Nephron (organoid): ENCODE results near the gene AFF2.

Experiments used
- H3K27ac Mint-ChIP-seq, 3 experiments: 2 replicates each; pipeline ENCODE4 v1.8.0; 2020; ENCODE audit warnings: mixed read lengths in 3 of 3, mild to moderate bottlenecking in 2 of 3, moderate library complexity in 1 of 3
- H3K27me3 Mint-ChIP-seq: 2 replicates; pipeline ENCODE4 v1.8.0; 2021; ENCODE audit warnings: low read depth, mild to moderate bottlenecking, moderate library complexity, mixed read lengths
- H3K36me3 Mint-ChIP-seq: 2 replicates; pipeline ENCODE4 v1.8.0; 2020; ENCODE audit warnings: low read depth, mixed read lengths
- H3K4me1 Mint-ChIP-seq: 2 replicates; pipeline ENCODE4 v1.8.0; 2020; ENCODE audit warnings: mixed read lengths
- H3K4me3 Mint-ChIP-seq, 3 experiments: 2 replicates each; pipeline ENCODE4 v1.8.0; 2020; ENCODE audit warnings: mild to moderate bottlenecking in 3 of 3, mixed read lengths in 3 of 3, moderate library complexity in 2 of 3
- H3K9me3 Mint-ChIP-seq: 2 replicates; pipeline ENCODE4 v1.8.0; 2020; ENCODE audit warnings: mixed read lengths
- TF ChIP-seq, protein P1 (sequence below), 3 experiments: fragments of 200-600 bp; sonication (generic); IDR thresholded peaks; one replicate each; pipeline ENCODE4 v1.5.0; 2021; ENCODE audit warnings: antibody characterized with exemption in 3 of 3; ENCODE audit not compliant: unreplicated experiment in 3 of 3

AFF2 gene

DNA sequence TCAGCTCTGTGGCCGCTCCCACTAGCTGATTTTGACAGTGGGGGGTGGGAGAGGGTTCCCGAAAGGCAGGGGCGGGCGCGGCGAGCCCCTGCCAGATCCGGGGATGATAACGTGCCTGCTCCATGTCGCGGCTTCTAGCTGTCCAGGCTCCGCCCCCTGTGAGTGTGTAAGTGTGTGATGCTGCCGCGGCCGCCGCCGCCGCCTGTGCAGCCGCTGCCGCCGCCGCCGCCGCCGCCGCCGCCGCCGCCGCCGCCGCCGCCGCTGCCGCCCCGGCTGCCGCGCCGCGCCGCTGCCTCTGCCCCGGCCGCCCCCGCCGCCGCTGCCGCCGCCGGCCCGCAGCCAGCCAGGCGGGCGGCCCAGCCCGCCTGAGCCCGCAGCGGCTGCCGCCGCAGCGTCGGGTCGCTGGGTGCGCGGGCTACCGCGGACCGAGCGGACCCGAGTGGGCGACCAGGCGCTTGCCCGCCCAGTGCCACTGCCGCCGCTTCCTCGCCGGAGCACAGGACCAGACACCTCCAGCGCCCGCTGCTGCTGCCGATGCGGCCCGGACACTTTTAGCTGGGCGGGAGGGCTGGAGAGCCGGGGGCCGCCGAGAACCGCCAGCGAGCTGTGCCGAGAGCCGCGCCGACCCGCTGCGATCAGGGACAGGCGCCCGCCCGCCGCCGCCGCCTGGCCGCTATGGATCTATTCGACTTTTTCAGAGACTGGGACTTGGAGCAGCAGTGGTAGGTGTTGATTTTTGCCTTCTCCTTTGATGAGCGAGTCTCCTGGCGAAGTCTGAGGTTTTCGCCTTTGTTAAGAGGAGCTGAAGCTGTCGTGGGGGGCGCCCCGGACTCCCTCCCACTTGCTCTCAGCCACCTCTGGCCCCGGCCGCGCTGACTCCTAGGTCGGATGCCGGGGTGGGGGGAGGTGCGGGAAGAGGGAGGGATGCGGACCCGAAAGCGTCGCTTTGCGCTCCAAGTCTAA, at the start of gene AFF2:
Gene AFF2 (plus strand): TSS at position 195 of the 963 bp plus-strand sequence. CDS start 481 bp downstream, at position 676.
- peaks cover 38% of the 10 kb centered on the region for H3K27me3 Mint-ChIP-seq
- H3K4me3 Mint-ChIP-seq: peak within 1 kb of the TSS; percentile 91 to 93 (median 92)
- TF ChIP-seq, protein P1, sequence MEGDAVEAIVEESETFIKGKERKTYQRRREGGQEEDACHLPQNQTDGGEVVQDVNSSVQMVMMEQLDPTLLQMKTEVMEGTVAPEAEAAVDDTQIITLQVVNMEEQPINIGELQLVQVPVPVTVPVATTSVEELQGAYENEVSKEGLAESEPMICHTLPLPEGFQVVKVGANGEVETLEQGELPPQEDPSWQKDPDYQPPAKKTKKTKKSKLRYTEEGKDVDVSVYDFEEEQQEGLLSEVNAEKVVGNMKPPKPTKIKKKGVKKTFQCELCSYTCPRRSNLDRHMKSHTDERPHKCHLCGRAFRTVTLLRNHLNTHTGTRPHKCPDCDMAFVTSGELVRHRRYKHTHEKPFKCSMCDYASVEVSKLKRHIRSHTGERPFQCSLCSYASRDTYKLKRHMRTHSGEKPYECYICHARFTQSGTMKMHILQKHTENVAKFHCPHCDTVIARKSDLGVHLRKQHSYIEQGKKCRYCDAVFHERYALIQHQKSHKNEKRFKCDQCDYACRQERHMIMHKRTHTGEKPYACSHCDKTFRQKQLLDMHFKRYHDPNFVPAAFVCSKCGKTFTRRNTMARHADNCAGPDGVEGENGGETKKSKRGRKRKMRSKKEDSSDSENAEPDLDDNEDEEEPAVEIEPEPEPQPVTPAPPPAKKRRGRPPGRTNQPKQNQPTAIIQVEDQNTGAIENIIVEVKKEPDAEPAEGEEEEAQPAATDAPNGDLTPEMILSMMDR (IDR thresholded peaks at IDR 0.05; ENCODE audit: unreplicated experiment in 3 of 3): no peak
- no peaks in the 10 kb centered on the region for H3K4me1 Mint-ChIP-seq
- peak within 1 kb of the TSS in 2 of 3 experiments; percentile 41 to 88 for H3K27ac Mint-ChIP-seq
- no peaks in the 10 kb centered on the region for H3K36me3 Mint-ChIP-seq
- peaks cover 3% of the 10 kb centered on the region for H3K9me3 Mint-ChIP-seq

DNA sequence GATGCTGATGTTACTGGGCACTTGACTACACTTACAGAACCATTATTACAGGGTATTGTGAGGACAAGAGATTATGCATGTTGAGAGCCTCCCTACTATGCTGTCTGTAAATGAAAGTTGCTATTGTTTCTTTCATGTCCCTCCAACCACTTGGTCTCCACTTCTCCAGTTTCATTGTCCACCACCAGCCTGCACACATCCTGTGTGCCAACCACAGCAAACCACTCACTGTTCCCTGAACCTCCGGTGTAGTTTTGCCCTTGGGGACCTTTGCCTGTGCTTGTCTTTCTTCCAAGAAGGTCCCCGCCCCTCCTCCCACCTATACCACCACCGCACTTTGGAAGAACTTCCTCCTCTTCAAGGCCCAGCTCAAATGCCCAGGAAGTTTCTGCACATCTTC, 43.1 kb upstream of the AFF2 start:
- no peaks in the 10 kb centered on the region for H3K27me3 Mint-ChIP-seq
- no peak overlapping the region for H3K4me3 Mint-ChIP-seq
- peaks cover 3% of the 10 kb centered on the region for H3K9me3 Mint-ChIP-seq
- TF ChIP-seq, protein P1 (IDR thresholded peaks at IDR 0.05; ENCODE audit: unreplicated experiment in 3 of 3): no peak
- no peaks in the 10 kb centered on the region for H3K36me3 Mint-ChIP-seq
- no peak overlapping the region for H3K27ac Mint-ChIP-seq
- H3K4me1 Mint-ChIP-seq: no peaks in the 10 kb centered on the region

GRCh38 chrX:148459343-148459742, 41.1 kb upstream of the AFF2 start:
- no peak overlapping the region for H3K27ac Mint-ChIP-seq
- H3K4me1 Mint-ChIP-seq: no peaks in the 10 kb centered on the region
- no peak overlapping the region for H3K4me3 Mint-ChIP-seq
- no peaks in the 10 kb centered on the region for H3K27me3 Mint-ChIP-seq
- no peaks in the 10 kb centered on the region for H3K9me3 Mint-ChIP-seq
- TF ChIP-seq, protein P1 (IDR thresholded peaks at IDR 0.05; ENCODE audit: unreplicated experiment in 3 of 3): no peak
- no peaks in the 10 kb centered on the region for H3K36me3 Mint-ChIP-seq

DNA sequence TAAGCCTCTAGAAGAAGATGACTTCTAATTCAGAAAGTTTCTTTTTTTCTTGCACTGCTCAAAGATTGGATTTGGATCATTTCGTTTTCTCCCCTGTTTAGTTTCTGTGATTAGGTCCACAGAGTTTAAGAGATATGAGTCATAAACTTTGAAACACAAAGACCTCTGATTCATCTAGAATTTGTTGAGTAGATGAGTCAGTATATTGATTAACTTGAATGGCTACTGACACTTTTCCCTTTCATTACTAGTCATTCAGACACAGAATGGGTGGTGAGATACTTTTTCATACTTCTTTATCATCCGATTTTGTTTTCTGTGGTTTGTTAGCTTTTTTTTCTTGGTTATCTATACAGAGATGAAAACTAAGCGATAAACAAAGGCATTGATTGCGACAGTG, 34.1 kb upstream of the AFF2 start:
- Mint-ChIP-seq H3K9me3 (no peaks in the 10 kb centered on the region), H3K27ac (no peak overlapping the region), H3K27me3 (no peaks in the 10 kb centered on the region), H3K4me1 (no peaks in the 10 kb centered on the region), H3K36me3 (no peaks in the 10 kb centered on the region), H3K4me3 (no peak overlapping the region)
- TF ChIP-seq, protein P1 (IDR thresholded peaks at IDR 0.05; ENCODE audit: unreplicated experiment in 3 of 3): no peak

DNA sequence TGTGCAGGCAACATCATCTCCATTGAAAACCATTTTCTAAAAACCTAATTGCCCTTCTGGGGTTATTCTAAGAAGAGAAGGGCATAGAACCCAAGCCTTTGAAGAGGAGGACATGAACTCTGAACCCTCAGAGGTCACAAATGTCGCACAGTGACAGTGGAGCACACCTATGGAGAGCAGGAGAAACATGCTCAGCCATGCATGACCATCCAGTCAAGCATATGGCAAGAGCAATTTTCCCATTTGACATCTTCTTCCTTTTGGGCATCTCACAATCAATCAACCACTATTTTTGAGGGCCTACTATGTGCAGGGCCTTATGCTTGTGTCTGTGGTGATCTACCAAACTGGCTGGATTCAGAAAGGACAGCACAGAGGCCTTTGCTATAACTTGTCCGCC, 30.1 kb upstream of the AFF2 start:
- Mint-ChIP-seq H3K27me3 (no peaks in the 10 kb centered on the region), H3K4me1 (peaks cover 5% of the 10 kb centered on the region), H3K4me3 (no peak overlapping the region), H3K36me3 (no peaks in the 10 kb centered on the region), H3K9me3 (peaks cover 2% of the 10 kb centered on the region), H3K27ac (no peak overlapping the region)
- TF ChIP-seq, protein P1 (IDR thresholded peaks at IDR 0.05; ENCODE audit: unreplicated experiment in 3 of 3): no peak
